Testis (tissue), 2 donors: Measurements from ENCODE around the gene CBX7.
"Not testable (repeated sequence)": the region's sequence is repeated elsewhere in the genome, so short reads cannot be mapped to it uniquely, and the experiment has no call there.

Source experiments
- POLR2A ChIP-seq: fragments of 450-650 bp; IDR thresholded peaks from one replicate; pipeline ENCODE4 v1.6.1; 2017; ENCODE audit warnings: antibody characterized with exemption, mild to moderate bottlenecking, moderate library complexity
- TF ChIP-seq, protein P1 (sequence below), 3 experiments: fragments of 450-650 bp in 2 of 3; fragments of 200-600 bp in 1 of 3; sonication (generic) in 1 of 3; IDR thresholded peaks; one replicate each; pipeline ENCODE4 v1.5.1; 2016 to 2019; ENCODE audit warnings: antibody characterized with exemption in 3 of 3, mild to moderate bottlenecking in 2 of 3, moderate library complexity in 1 of 3

DNA sequence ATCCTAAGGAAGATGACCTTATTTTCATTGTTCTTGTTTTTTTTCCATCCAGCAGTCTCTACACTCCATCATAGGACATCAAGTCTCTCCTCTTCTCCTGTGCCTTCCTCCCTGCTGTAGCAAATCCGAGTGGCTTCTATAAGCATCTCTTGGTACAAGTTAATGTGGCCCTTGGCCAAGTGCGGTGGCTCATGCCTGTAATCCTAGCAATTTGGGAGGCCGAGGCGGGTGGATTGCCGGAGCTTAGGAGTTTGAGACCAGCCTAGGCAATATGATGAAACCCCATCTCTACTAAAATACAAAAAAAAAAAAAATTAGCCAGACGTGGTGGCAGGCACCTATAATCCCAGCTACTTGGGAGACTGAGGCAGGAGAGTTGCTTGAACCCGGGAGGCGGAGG is 3.6 kb upstream of the CBX7 start:
- TF ChIP-seq, protein P1, sequence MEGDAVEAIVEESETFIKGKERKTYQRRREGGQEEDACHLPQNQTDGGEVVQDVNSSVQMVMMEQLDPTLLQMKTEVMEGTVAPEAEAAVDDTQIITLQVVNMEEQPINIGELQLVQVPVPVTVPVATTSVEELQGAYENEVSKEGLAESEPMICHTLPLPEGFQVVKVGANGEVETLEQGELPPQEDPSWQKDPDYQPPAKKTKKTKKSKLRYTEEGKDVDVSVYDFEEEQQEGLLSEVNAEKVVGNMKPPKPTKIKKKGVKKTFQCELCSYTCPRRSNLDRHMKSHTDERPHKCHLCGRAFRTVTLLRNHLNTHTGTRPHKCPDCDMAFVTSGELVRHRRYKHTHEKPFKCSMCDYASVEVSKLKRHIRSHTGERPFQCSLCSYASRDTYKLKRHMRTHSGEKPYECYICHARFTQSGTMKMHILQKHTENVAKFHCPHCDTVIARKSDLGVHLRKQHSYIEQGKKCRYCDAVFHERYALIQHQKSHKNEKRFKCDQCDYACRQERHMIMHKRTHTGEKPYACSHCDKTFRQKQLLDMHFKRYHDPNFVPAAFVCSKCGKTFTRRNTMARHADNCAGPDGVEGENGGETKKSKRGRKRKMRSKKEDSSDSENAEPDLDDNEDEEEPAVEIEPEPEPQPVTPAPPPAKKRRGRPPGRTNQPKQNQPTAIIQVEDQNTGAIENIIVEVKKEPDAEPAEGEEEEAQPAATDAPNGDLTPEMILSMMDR (IDR thresholded peaks at IDR 0.05), result not testable (repeated sequence)
- not testable (repeated sequence) for TF ChIP-seq POLR2A
